ENCODE measurements around the gene BICC1. TPM values are rescaled to one million over a fixed set of nuclear protein-coding genes. Genes with fewer than 3 reads are reported as not detected.

The BICC1 gene
- total RNA-seq, 1 experiment from 2014 or later, result not detected

GRCh38 chr10:58638388-58638787 lies 125.7 kb downstream of the BICC1 start:
- no TSS peak for BruUV-seq (replicated peaks)
- ChIA-PET POLR2A (no interaction called here), RAD21 (ENCODE audit: low non-redundant PET in 1 of 2, low total read pairs in 2 of 2, uncharacterized antibody in 2 of 2, unreplicated experiment in 2 of 2) (no interaction called here), CTCF (interaction anchor here (1.8 kb wide), 1 partner anchor 107 kb away, joined by 6 read pairs; no protein-coding TSS in a partner anchor)
- Histone ChIP-seq H3K27ac (ENCODE audit: low read depth, low read length) (no peak overlapping the region), H4K20me1 (ENCODE audit: insufficient read depth) (no peaks in the 10 kb centered on the region), H3K9ac (ENCODE audit: low read length) (no peak overlapping the region), H3K4me1 (ENCODE audit: control insufficient read depth in 1 of 2, insufficient read depth in 2 of 2, low read length in 2 of 2) (no peaks in the 10 kb centered on the region), H3K9me3 (ENCODE audit: control insufficient read depth in 1 of 2, insufficient read depth in 1 of 2, low read depth in 1 of 2, low read length in 2 of 2) (no peaks in the 10 kb centered on the region), H3K4me3 (replicated peaks in 1 of 2; ENCODE audit: low read depth in 1 of 2, low read length in 2 of 2) (no peak overlapping the region), H3K27me3 (ENCODE audit: insufficient read depth, low read length) (peaks cover 12% of the 10 kb centered on the region; the same call in 1 of the 2 replicates), H3K4me2 (ENCODE audit: low read length) (no peak overlapping the region), H3K9me2 (ENCODE audit: insufficient read depth) (no peaks in the 10 kb centered on the region), H2AFZ (ENCODE audit: low read depth, low read length, poor library complexity, severe bottlenecking) (no peak overlapping the region), H3K79me2 (ENCODE audit: insufficient read depth, low read length) (no peaks in the 10 kb centered on the region), H3K36me3 (ENCODE audit: control insufficient read depth in 1 of 2, insufficient read depth in 2 of 2, low read length in 2 of 2) (no peaks in the 10 kb centered on the region)
- ATAC-seq, result no peak
- no peak for TF ChIP-seq POLR2AphosphoS5 (IDR thresholded peaks at IDR 0.05; ENCODE audit: low read depth, low read length)
- TF ChIP-seq, protein P1, sequence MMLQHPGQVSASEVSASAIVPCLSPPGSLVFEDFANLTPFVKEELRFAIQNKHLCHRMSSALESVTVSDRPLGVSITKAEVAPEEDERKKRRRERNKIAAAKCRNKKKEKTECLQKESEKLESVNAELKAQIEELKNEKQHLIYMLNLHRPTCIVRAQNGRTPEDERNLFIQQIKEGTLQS (IDR thresholded peaks at IDR 0.05), result no peak
- TF ChIP-seq FOSL1 (IDR thresholded peaks at IDR 0.05; ENCODE audit: low read depth), result no peak
- TF ChIP-seq JUND (IDR thresholded peaks at IDR 0.05), result no peak
- no peak for TF ChIP-seq ZNF274 (IDR thresholded peaks at IDR 0.05; ENCODE audit: low read depth, low read length)
- no peak for TF ChIP-seq SP1 (IDR thresholded peaks at IDR 0.05; ENCODE audit: low read depth)
- TF ChIP-seq YY1 (IDR thresholded peaks at IDR 0.05; ENCODE audit: extremely low read depth, insufficient replicate concordance, low read depth, low read length), result no peak
- TF ChIP-seq CEBPB (IDR thresholded peaks at IDR 0.05; ENCODE audit: low read depth), result no peak
- no peak for TF ChIP-seq TCF7L2 (IDR thresholded peaks at IDR 0.05; ENCODE audit: borderline replicate concordance, extremely low read depth, insufficient read depth, insufficient read length)
- TF ChIP-seq ELF1 (IDR thresholded peaks at IDR 0.05; ENCODE audit: borderline replicate concordance, low read depth), result no peak
- TF ChIP-seq REST (IDR thresholded peaks at IDR 0.05; ENCODE audit: low read depth), result no peak
- intact Hi-C loops (cut with micrococcal nuclease), result no loop called here
- no peak for DNase-seq (ENCODE audit: low read depth, low spot score)
